PFSK-1 (cell line): ENCODE results near the gene AHDC1.

ENCODE experiments used
- FOXP2 ChIP-seq: optimal IDR thresholded peaks from 2 replicates; pipeline ENCODE3; 2011; ENCODE audit warnings: borderline replicate concordance, control low read depth, inconsistent platforms; ENCODE audit not compliant: insufficient read depth; ENCODE audit errors: extremely low read length, extremely low read depth
- POLR2AphosphoS5 ChIP-seq: IDR thresholded peaks from 2 replicates; pipeline ENCODE4 v1.6.1; 2012; ENCODE audit warnings: low read depth, mild to moderate bottlenecking, control low read depth, low read length, moderate library complexity
- SIN3A ChIP-seq: IDR thresholded peaks from 2 replicates; pipeline ENCODE4 v1.6.1; 2012; ENCODE audit warnings: mild to moderate bottlenecking, low read length, moderate library complexity, borderline replicate concordance; ENCODE audit not compliant: insufficient read depth
- TAF1 ChIP-seq: IDR thresholded peaks from 2 replicates; pipeline ENCODE4 v1.6.1; 2012; ENCODE audit warnings: low read length, control low read depth, borderline replicate concordance; ENCODE audit not compliant: insufficient read depth
- TF ChIP-seq, protein P1 (sequence below), 2 experiments: IDR thresholded peaks; 2 replicates each; pipeline versions ENCODE4 v1.6.1 to v1.8.0; 2011 to 2012; ENCODE audit warnings: low read depth in 2 of 2, low read length in 2 of 2, control low read depth in 1 of 2, inconsistent platforms in 1 of 2, mild to moderate bottlenecking in 1 of 2, moderate library complexity in 1 of 2; ENCODE audit not compliant: insufficient read depth in 1 of 2

Gene AHDC1

DNA sequence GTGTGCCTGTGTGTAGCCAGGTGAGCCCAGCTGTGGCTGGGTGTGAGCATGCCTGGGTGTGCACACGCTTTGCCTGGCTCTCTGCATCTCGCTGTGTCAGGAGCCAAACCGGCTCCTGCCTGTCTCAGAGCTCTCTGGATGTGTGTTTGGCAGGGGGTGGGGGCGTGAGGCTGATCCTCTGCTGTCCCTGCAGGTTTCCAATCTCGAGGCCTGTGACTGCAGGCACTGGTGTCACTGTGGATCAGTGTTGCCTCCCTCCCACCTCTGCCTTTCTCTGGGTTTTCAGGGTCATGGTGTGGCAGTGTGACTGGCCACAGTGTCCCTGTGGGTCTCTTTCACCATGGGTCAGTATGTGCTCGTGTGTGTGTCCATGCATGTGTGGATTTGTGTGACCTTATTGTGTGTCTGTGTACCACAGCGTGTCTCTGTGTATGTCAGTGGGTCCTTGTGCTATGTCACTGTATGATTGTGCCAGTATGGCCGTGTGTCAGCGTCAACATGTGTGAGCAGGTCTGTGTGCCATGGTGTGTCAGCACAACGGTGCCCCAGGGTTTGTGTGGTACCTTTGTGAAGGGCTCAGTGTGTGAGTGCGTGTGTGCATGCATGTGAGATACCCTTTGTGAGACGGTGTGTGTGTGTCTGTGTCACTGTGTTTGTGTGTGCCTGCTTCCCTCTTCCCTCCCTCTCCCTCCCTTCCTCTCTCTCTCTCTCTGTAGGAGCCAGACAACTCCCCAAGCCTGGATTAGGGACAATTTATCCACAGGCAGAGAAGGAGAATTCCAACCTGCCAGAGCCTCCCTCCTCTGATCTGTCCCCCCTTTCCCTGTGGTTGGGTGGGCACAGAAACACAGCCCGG is 43.4 kb downstream of the AHDC1 start:
- TF ChIP-seq FOXP2 (no peak), SIN3A (no peak), POLR2AphosphoS5 (no peak), TAF1 (no peak)
- TF ChIP-seq, protein P1, sequence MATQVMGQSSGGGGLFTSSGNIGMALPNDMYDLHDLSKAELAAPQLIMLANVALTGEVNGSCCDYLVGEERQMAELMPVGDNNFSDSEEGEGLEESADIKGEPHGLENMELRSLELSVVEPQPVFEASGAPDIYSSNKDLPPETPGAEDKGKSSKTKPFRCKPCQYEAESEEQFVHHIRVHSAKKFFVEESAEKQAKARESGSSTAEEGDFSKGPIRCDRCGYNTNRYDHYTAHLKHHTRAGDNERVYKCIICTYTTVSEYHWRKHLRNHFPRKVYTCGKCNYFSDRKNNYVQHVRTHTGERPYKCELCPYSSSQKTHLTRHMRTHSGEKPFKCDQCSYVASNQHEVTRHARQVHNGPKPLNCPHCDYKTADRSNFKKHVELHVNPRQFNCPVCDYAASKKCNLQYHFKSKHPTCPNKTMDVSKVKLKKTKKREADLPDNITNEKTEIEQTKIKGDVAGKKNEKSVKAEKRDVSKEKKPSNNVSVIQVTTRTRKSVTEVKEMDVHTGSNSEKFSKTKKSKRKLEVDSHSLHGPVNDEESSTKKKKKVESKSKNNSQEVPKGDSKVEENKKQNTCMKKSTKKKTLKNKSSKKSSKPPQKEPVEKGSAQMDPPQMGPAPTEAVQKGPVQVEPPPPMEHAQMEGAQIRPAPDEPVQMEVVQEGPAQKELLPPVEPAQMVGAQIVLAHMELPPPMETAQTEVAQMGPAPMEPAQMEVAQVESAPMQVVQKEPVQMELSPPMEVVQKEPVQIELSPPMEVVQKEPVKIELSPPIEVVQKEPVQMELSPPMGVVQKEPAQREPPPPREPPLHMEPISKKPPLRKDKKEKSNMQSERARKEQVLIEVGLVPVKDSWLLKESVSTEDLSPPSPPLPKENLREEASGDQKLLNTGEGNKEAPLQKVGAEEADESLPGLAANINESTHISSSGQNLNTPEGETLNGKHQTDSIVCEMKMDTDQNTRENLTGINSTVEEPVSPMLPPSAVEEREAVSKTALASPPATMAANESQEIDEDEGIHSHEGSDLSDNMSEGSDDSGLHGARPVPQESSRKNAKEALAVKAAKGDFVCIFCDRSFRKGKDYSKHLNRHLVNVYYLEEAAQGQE (IDR thresholded peaks at IDR 0.05; ENCODE audit: insufficient read depth in 1 of 2, low read depth in 2 of 2, low read length in 2 of 2), result no peak

DNA sequence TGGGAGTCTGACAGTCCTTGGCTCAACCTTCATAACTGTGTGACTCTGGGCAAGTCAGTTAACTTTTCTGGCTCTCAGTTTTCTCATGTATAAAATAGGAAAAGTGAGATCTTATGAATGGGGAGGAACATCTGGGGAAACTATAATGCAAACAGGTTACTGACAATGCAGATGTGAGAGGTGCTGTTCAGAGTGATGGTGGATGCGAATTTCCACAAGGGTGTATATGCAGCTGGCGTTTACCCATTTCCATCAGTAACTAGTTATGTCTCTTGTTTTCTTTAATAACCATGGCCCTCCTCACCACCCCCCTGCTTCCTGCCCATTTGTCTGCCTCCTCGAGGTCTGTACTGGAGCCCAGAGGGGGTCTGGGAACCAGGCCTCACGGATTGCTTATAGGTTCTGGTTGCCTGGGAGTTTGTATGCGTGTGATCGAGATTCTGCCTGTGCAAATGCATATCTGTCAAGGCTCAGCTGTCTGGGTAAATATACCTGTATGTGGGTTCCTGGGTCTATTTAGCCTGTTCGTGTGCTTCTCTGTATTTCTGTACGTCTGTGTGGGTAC is 44.4 kb downstream of the AHDC1 start:
- no peak for TF ChIP-seq FOXP2
- no peak for TF ChIP-seq SIN3A
- TF ChIP-seq, protein P1 (IDR thresholded peaks at IDR 0.05; ENCODE audit: insufficient read depth in 1 of 2, low read depth in 2 of 2, low read length in 2 of 2), result no peak
- TF ChIP-seq POLR2AphosphoS5, result no peak
- TF ChIP-seq TAF1, result no peak

DNA sequence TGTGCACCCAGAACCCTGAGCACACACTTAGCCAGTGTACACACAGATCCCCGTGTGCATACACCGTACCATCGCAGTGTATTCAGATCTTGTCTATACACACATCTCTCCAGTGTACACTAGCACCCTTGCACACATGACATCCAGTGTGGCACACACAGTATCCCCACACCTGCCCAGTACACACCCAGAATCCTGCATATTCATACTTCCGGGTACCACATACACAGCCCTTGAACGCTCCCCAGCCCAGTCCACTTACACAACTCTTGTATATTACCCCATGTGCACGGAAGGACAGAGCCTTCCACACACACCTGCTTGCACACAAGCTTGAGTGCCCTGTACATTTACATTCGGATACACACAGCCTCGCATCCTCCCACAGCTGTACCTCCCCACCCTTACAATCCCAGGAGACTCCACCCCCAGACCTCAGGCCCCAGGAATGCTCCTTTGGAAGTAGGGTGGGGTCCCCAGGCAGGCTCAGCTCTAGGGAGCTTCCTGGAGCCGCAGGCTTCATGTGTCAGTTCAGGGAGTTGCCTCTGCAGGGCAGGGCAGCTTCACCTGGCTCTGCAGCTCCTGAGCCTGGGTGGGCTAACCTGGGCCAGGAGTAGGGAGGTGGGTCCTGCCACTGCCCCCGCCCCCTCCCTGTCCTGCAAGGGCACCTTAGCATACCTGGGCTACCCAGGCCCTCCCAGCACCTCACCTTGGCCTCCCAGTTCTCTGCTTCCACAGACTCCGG is 46.2 kb downstream of the AHDC1 start:
- no peak for TF ChIP-seq SIN3A
- TF ChIP-seq FOXP2, result no peak
- no peak for TF ChIP-seq POLR2AphosphoS5
- TF ChIP-seq TAF1, result no peak
- TF ChIP-seq, protein P1 (IDR thresholded peaks at IDR 0.05; ENCODE audit: insufficient read depth in 1 of 2, low read depth in 2 of 2, low read length in 2 of 2), result no peak

DNA sequence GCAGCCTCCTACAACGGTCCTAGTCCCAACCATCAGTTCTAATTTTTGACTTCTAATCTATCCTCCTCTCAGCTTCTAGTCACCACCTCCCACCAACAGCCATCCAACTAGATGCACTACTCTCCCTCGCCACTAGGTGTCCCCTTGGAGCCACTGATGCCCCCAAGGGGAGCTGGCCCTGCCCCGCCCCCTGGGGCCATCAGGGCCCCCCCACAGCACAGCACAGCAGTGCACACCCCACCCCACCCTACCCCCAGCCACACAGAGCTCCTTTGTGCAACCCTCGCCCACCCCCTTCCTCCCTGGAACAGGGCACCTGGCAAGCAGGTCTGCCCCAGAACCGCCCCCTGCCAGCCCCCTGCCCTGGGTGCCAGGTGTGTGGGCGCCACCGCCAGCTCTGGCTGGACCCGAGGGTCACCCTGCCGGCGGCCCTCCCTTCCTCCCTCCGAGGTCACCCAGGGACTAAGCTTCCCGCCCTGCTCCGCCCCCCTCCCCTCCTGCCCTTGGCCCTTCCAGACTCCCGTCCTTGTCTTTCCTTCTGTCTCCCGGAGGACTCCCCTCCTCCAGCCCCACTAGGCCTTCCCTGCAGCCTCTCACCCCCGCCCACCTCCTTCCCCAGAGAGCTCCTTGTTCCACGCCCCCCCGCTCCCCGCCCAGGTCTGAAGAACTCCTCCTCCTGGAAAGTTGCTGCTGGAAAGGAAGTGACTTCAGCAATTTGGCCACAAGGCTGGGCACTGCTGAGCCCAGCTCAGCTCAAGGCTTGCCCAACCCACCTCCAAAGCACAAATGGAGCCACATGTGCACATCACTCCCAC is 47.0 kb downstream of the AHDC1 start:
- TF ChIP-seq POLR2AphosphoS5, result no peak

DNA sequence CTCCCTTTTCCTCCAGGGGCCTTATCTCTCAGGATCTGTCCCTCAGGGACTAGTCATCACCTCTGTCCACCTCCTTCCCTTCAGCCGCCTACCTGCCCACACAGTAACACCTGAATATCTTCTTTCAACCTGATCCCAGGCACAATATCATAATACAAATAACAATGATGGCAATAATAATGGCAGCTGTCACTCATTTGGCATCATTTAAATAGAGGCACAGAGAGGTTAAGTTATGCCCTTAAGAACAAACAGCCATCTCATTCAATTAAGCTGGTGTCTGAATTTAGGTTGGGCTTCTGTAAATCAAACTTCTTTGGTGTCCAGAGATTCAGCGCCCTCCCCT is 47.5 kb downstream of the AHDC1 start:
- no peak for TF ChIP-seq SIN3A
- TF ChIP-seq FOXP2, result no peak
- no peak for TF ChIP-seq POLR2AphosphoS5
- no peak for TF ChIP-seq TAF1
- TF ChIP-seq, protein P1 (IDR thresholded peaks at IDR 0.05; ENCODE audit: insufficient read depth in 1 of 2, low read depth in 2 of 2, low read length in 2 of 2), result no peak
